Naive thymus-derived CD4-positive, alpha-beta T cell (primary cell): ENCODE data around the gene RILP. TPM values are rescaled to one million over a fixed set of nuclear protein-coding genes. Genes with fewer than 3 reads are reported as not detected.

Source experiments
- ATAC-seq: fragments of 150-1000 bp; cut with Tn5 transposase; 2 replicates; pipeline ENCODE4 v1.10.0; 2021; ENCODE audit warnings: mild to moderate bottlenecking, moderate library complexity
- CTCF ChIA-PET: fragments of 350-600 bp; sonication (Branson Sonifier 250); formaldehyde crosslinking; loops from one replicate; lab custom pipeline; 2021; ENCODE audit warnings: antibody characterized with exemption; lab: Charles Lee
- POLR2A ChIA-PET: fragments of 350-600 bp; sonication (Branson Sonifier 250); formaldehyde crosslinking; loops from one replicate; lab custom pipeline; 2021; ENCODE audit warnings: antibody characterized with exemption, inconsistent platforms; lab: Charles Lee
- DNase-seq, 9 donors: peaks; one replicate each; pipeline versions ENCODE4 v3.0.0 to v3.0.0-alpha.2; 2020 to 2022; ENCODE audit warnings: mixed read lengths in 1 of 9
- H3K27ac ChIP-seq: one replicate; pipeline ENCODE4 v1.7.0; 2013; ENCODE audit warnings: mild to moderate bottlenecking, low read depth, low read length, moderate library complexity
- H3K27me3 ChIP-seq, 2 donors: one replicate each; pipeline ENCODE4 v1.7.0; 2013; ENCODE audit warnings: low read length in 2 of 2, mild to moderate bottlenecking in 2 of 2, moderate library complexity in 2 of 2; ENCODE audit not compliant: control insufficient read depth in 2 of 2, insufficient read depth in 2 of 2
- H3K36me3 ChIP-seq, 3 experiments: 1 replicate in 2 of 3; 2 replicates in 1 of 3; pipeline ENCODE4 v1.7.0; 2013; ENCODE audit warnings: low read length in 3 of 3, mild to moderate bottlenecking in 3 of 3, moderate library complexity in 1 of 3; ENCODE audit not compliant: insufficient read depth in 3 of 3, control insufficient read depth in 2 of 3
- H3K4me1 ChIP-seq, 2 donors: one replicate each; pipeline ENCODE4 v1.7.0; 2013; ENCODE audit warnings: low read length in 2 of 2, mild to moderate bottlenecking in 2 of 2, moderate library complexity in 1 of 2; ENCODE audit not compliant: control insufficient read depth in 2 of 2, insufficient read depth in 2 of 2
- H3K4me3 ChIP-seq: 2 replicates; pipeline ENCODE4 v1.7.0; 2013; ENCODE audit warnings: mild to moderate bottlenecking, low read length
- H3K9me3 ChIP-seq, 3 experiments: 1 replicate in 2 of 3; 2 replicates in 1 of 3; pipeline ENCODE4 v1.7.0; 2013; ENCODE audit warnings: low read length in 3 of 3; ENCODE audit not compliant: control insufficient read depth in 2 of 3
- H3K27ac Mint-ChIP-seq, 9 donors: one replicate each; pipeline ENCODE4 v1.8.0; 2020 to 2022; ENCODE audit warnings: mixed read lengths in 9 of 9, mild to moderate bottlenecking in 8 of 9, moderate library complexity in 5 of 9, inconsistent platforms in 2 of 9
- H3K27me3 Mint-ChIP-seq, 5 donors: one replicate each; pipeline ENCODE4 v1.8.0; 2021 to 2022; ENCODE audit warnings: mixed read lengths in 5 of 5, mild to moderate bottlenecking in 1 of 5
- H3K36me3 Mint-ChIP-seq, 5 donors: one replicate each; pipeline ENCODE4 v1.8.0; 2020 to 2022; ENCODE audit warnings: mixed read lengths in 5 of 5, mild to moderate bottlenecking in 3 of 5, inconsistent platforms in 1 of 5
- H3K4me1 Mint-ChIP-seq, 7 donors: one replicate each; pipeline ENCODE4 v1.8.0; 2020 to 2022; ENCODE audit warnings: mixed read lengths in 7 of 7, mild to moderate bottlenecking in 3 of 7, inconsistent platforms in 1 of 7
- H3K4me3 Mint-ChIP-seq, 10 donors: one replicate each; pipeline ENCODE4 v1.8.0; 2020 to 2022; ENCODE audit warnings: mild to moderate bottlenecking in 10 of 10, mixed read lengths in 10 of 10, moderate library complexity in 6 of 10, inconsistent platforms in 2 of 10
- H3K9me3 Mint-ChIP-seq, 11 donors: one replicate each; pipeline ENCODE4 v1.8.0; 2020 to 2022; ENCODE audit warnings: mixed read lengths in 11 of 11, mild to moderate bottlenecking in 4 of 11, inconsistent platforms in 1 of 11, moderate library complexity in 1 of 11
- intact Hi-C, 2 donors: fragments of 100-400 bp; cut with micrococcal nuclease; formaldehyde crosslinking; loops; one replicate each; pipeline ENCODE4 v1.15.1; 2023
- polyA plus RNA-seq, 2 donors: library from polyadenylated mRNA; unstranded; fragments of 300-500 nt; fragmentation: Illumina TruSeq; gene quantifications; one replicate each; pipeline ENCODE4 v1.2.3, GENCODE V29; 2021
- total RNA-seq, 6 experiments: library from RNA in 5 of 6; stranded (reverse) in 5 of 6; gene quantifications; 1 replicate in 5 of 6; 2 replicates in 1 of 6; pipeline ENCODE4 v1.2.3 and lab custom pipeline; 2021 to 2026

Gene RILP
- total and polyA plus RNA-seq, 7 experiments from 2014 or later = 2.1 to 8.7 (median 3.0) TPM

- Mint-ChIP-seq H3K4me3 (no peak overlapping the region), H3K9me3 (no peaks in the 10 kb centered on the region), H3K27me3 (peaks cover 0 to 36% (median 0%) of the 10 kb centered on the region in 5 donors), H3K4me1 (peaks cover 12 to 21% (median 17%) of the 10 kb centered on the region in 7 donors), H3K27ac (no peak overlapping the region), H3K36me3 (no peaks in the 10 kb centered on the region)
- ChIA-PET CTCF (interaction anchor here (0.7 kb wide), 1 partner anchor 61 kb away, joined by 3 read pairs; no protein-coding TSS in a partner anchor), POLR2A (no interaction called here)
- no peaks in the 10 kb centered on the region for H3K27me3 ChIP-seq
- no peaks in the 10 kb centered on the region for H3K36me3 ChIP-seq
- no peaks in the 10 kb centered on the region for H3K9me3 ChIP-seq
- DNase-seq = no peak
- ATAC-seq = no peak
- H3K4me3 ChIP-seq = no peak overlapping the region
- no peak overlapping the region for H3K27ac ChIP-seq
- intact Hi-C loops = no loop called here
- H3K4me1 ChIP-seq = peaks cover 3 to 14% of the 10 kb centered on the region in 2 donors
These were observed 25.0 kb downstream of the RILP start for GRCh38 chr17:1624650-1625049.

- Histone ChIP-seq H3K9me3 (no peaks in the 10 kb centered on the region), H3K4me3 (no peak overlapping the region), H3K27ac (no peak overlapping the region), H3K4me1 (peaks cover 0 to 9% of the 10 kb centered on the region in 2 donors), H3K27me3 (no peaks in the 10 kb centered on the region), H3K36me3 (no peaks in the 10 kb centered on the region)
- Mint-ChIP-seq H3K27me3 (peaks cover 0 to 32% (median 0%) of the 10 kb centered on the region in 5 donors), H3K9me3 (no peaks in the 10 kb centered on the region), H3K27ac (no peak overlapping the region), H3K36me3 (no peaks in the 10 kb centered on the region), H3K4me3 (no peak overlapping the region), H3K4me1 (peaks cover 12 to 18% (median 13%) of the 10 kb centered on the region in 7 donors)
- DNase-seq (no peak), ATAC-seq (no peak)
- CTCF ChIA-PET = no interaction called here
- intact Hi-C loops = no loop called here
- POLR2A ChIA-PET = no interaction called here
These were observed 26.5 kb downstream of the RILP start for GRCh38 chr17:1623057-1623630.

DNA sequence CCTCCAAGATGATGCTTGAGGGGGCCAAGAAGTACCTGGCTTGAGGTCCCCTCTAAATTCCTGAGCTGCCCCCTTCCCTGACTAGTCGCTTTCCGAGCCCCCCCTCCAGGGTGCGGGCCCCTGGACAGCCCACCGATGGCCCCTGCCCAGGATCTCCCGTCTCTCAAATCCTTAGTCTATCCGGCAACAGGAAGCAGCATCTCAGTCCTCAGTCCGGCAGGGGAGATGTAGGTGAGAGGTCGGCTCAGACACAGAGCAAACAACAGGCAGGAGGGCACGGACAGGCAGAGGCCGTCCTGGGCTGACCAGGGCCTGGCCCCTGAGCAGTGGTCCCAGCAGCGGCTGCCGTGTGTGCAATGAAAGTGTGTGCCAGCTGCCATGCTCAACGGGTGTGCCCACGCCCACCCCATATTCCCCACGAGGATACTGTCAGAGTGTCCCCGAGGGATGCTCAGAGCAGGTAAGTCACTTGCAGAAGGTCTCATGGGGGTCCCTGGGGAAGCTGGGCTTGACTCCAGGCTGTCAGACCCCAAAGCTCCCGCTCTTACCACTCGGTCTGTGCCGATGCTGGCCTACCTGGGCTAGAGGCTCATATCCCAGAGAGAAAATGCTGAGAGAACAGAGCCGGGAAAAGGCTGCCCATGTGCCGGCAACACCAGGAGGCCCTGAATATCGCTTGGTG is 28.3 kb downstream of the RILP start:
- no peaks in the 10 kb centered on the region for H3K27me3 ChIP-seq
- H3K4me1 ChIP-seq = no peaks in the 10 kb centered on the region
- no peaks in the 10 kb centered on the region for H3K9me3 ChIP-seq
- ChIA-PET CTCF (no interaction called here), POLR2A (interaction anchor here (1.0 kb wide), 1 partner anchor 14 kb away, joined by 3 read pairs; no protein-coding TSS in a partner anchor)
- Mint-ChIP-seq H3K9me3 (no peaks in the 10 kb centered on the region), H3K27me3 (peaks cover 0 to 19% (median 0%) of the 10 kb centered on the region in 5 donors), H3K4me3 (no peak overlapping the region), H3K27ac (no peak overlapping the region), H3K36me3 (no peaks in the 10 kb centered on the region), H3K4me1 (peaks cover 4 to 8% (median 7%) of the 10 kb centered on the region in 7 donors)
- no peaks in the 10 kb centered on the region for H3K36me3 ChIP-seq
- intact Hi-C loops = no loop called here
- H3K27ac ChIP-seq = no peak overlapping the region
- H3K4me3 ChIP-seq = no peak overlapping the region
- no peak for DNase-seq
- ATAC-seq = no peak

GRCh38 chr17:1620486-1620885 is 29.2 kb downstream of the RILP start:
- H3K27ac ChIP-seq = no peak overlapping the region
- ChIA-PET CTCF (no interaction called here), POLR2A (no interaction called here)
- Mint-ChIP-seq H3K4me3 (no peak overlapping the region), H3K36me3 (no peaks in the 10 kb centered on the region), H3K27me3 (peaks cover 0 to 9% (median 0%) of the 10 kb centered on the region in 5 donors), H3K9me3 (no peaks in the 10 kb centered on the region), H3K27ac (no peak overlapping the region), H3K4me1 (peaks cover 0 to 4% (median 1%) of the 10 kb centered on the region in 7 donors)
- H3K4me3 ChIP-seq = no peak overlapping the region
- DNase-seq (no peak), ATAC-seq (no peak)
- no peaks in the 10 kb centered on the region for H3K36me3 ChIP-seq
- H3K9me3 ChIP-seq = no peaks in the 10 kb centered on the region
- H3K4me1 ChIP-seq = no peaks in the 10 kb centered on the region
- intact Hi-C loops = no loop called here
- no peaks in the 10 kb centered on the region for H3K27me3 ChIP-seq

- no peak overlapping the region for H3K27ac Mint-ChIP-seq
- peak; percentile 52 for ATAC-seq
- H3K4me3 Mint-ChIP-seq = no peak overlapping the region
- Histone ChIP-seq H3K27me3 (no peaks in the 10 kb centered on the region), H3K4me1 (no peaks in the 10 kb centered on the region), H3K9me3 (no peaks in the 10 kb centered on the region), H3K27ac (no peak overlapping the region), H3K4me3 (no peak overlapping the region), H3K36me3 (no peaks in the 10 kb centered on the region)
- H3K9me3 Mint-ChIP-seq = no peaks in the 10 kb centered on the region
- H3K4me1 Mint-ChIP-seq = peaks cover 0 to 4% (median 3%) of the 10 kb centered on the region in 7 donors
- intact Hi-C loops = no loop called here
- ChIA-PET POLR2A (interaction anchor here (0.9 kb wide), 1 partner anchor 31 kb away, joined by 4 read pairs; no protein-coding TSS in a partner anchor), CTCF (no interaction called here)
- peaks cover 0 to 6% (median 0%) of the 10 kb centered on the region in 5 donors for H3K36me3 Mint-ChIP-seq
- no peak for DNase-seq
- no peaks in the 10 kb centered on the region for H3K27me3 Mint-ChIP-seq
These were observed 32.0 kb downstream of the RILP start for GRCh38 chr17:1617620-1618174.

DNA sequence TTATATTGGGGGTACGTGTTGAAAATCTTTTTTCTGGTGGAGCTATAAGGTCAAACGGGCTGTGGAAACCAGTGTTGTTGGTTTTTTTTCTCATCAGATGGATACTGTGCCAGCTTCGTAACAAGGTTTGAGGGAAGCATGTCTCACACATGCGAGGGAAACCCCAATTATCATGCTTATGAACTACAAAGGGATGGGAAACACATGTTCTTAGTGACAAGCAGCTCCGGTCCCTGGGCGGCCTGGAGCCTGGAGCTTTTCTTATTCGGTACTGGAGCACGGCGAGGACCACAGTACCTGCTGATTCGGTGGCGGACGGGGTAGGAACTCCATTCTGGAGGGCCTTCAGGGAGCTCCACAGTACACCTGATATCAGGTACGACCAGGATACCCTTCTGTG is 33.6 kb downstream of the RILP start:
- ChIA-PET CTCF (interaction anchor here (0.6 kb wide), 2 partner anchors 12 to 1891 kb away, joined by 3 to 4 read pairs; no protein-coding TSS in a partner anchor), POLR2A (no interaction called here)
- Mint-ChIP-seq H3K27ac (no peak overlapping the region), H3K36me3 (peaks cover 0 to 6% (median 0%) of the 10 kb centered on the region in 5 donors), H3K4me3 (no peak overlapping the region), H3K9me3 (no peaks in the 10 kb centered on the region), H3K4me1 (peaks cover 0 to 4% (median 3%) of the 10 kb centered on the region in 7 donors), H3K27me3 (no peaks in the 10 kb centered on the region)
- ATAC-seq (no peak), DNase-seq (no peak)
- H3K36me3 ChIP-seq = no peaks in the 10 kb centered on the region
- H3K4me3 ChIP-seq = no peak overlapping the region
- H3K4me1 ChIP-seq = no peaks in the 10 kb centered on the region
- H3K27ac ChIP-seq = no peak overlapping the region
- no peaks in the 10 kb centered on the region for H3K9me3 ChIP-seq
- no peaks in the 10 kb centered on the region for H3K27me3 ChIP-seq
- intact Hi-C loops = no loop called here
